ENCODE measurements around the gene GREM2.

Gene GREM2

DNA sequence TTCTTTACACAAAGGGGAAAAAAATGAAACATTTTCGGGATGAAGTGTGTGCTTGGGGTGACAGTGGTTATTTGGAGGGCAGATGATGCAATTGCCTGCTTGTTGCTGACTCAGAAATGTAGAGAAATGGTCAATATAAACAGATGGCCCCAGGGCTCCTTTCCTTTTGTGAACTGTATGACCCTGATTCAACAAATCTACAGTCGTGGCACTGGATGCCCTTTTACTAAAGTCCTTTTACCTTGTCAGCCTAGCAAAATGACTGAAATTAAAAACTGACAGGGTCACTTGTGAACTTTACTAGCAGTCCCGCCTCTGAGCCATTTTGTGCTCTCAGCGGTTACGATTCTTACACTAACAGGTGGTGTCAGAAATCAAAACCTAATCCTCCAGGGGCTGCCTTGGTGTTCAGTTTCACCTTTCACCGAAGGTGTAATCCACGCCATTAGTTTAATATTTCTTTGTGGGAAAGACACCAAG is 49.8 kb downstream of the GREM2 start:
- no peak for DNase-seq (ENCODE audit: low read depth in 2 of 2, low spot score in 1 of 2)

DNA sequence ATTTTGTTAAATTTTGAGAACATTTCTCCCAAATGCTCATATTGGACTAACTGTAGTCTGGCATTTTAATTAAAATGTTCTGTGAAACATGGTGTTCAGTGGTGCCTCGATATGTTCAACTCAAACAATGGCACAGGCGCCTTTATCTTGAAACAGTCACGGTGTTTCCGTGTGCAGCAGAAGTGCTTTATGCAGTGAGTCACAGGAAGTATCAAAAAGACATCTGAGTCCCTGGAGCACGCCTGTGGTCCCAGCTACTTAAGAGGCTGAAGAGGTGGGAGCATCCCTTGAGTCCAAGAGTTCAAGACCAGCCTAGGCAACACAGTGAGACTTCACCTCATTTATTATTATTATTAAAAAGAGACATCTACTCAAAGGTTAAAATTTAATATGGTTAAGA is 52.2 kb downstream of the GREM2 start:
- no peak for DNase-seq (ENCODE audit: low read depth in 2 of 2, low spot score in 1 of 2)

DNA sequence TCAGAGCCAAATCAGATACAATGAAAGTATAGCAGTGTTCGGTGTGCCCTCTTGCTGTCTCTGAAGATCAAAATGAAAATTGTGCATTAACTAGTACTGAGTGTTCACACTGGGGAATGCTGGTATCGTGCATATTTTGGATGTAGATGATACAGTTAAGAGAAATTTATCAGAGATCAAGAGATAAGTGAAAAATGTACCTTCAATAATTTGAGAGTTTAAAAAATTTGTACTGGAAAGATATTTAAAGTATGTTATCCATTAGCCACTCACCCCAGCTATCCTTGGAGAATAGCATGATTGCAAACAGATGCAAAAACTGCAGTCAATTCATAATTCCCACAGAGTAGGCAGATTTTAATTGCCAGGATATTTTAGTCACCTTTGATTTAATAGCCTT is 56.4 kb downstream of the GREM2 start:
- no peak for DNase-seq (ENCODE audit: low read depth in 2 of 2, low spot score in 1 of 2)

DNA sequence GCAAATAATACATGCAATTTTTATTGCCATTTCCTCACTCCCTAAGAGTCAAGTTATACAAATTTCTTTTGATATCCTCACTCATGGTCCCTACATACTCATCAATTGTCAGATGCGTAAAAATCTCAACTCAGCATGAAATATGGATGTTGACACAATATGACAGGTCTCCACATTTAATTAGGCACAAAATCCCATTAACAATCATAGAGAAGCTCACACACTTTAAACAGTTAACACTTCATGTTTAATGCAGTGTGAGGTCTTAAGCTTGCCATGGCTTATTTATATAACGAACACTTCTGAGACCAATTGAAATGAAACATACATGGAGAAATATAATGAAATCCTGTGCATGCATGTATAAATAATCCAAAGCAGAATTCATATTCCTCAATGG is 58.6 kb downstream of the GREM2 start:
- no peak for DNase-seq (ENCODE audit: low read depth in 2 of 2, low spot score in 1 of 2)

DNA sequence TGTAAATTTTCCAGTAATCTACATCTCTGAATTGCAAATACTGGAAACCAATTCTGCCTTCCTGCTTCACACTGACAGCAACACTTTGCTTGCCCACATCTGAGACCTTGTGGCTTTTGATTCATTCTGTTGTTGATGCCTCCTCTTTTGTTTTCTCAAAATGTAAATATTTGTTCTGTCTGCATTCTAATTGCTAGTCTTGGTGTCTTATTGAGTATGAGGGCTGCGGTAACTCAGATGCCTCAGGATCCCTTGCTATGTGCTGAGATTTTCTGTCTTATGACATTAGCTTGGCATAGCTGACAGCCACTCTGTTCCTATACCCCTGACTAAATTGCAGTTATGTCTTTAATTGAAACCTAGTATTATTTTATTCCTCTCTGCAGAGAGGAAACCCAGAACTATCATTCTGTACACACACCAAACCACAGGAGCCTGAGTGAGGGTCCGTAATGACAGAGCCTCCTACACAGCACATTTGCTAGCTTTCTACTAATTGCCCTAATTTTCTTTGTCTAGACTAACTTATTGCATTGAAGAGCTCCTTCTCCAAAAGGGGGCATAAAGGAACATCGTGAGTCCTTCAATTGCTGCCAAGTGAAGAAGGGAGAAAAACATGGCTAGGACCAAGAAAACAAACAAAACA is 72.1 kb downstream of the GREM2 start:
- no peak for DNase-seq (ENCODE audit: low read depth in 2 of 2, low spot score in 1 of 2)

DNA sequence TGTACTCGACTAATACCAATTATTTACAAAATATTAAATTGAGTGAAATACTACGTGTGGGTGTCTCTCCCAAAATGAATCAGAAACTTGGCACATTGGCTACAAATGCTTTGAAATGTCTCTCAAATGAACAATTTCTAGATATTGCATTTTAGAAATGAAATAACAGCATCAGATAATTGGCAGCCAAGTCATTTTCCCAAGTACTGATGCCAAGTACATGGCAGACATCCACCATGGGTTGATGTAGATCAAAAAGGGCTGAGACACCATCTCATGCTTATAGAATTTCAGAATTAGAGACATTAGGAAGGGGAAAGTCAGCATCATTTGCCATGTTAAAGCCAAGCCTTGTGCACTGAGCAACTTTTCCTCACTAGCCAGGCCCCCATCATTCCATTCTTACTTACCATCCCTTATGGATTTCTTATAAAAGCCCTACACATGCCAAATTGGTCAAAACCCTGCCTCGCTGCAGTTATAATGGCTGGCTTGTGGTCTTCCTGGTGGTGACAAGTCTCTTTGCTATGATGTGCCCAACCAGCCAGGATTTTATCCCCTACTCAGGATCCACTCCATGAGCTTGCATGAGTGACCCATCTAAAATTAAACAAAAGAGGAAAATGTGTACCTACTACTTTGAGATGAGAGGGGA is 73.1 kb downstream of the GREM2 start:
- no peak for DNase-seq (ENCODE audit: low read depth in 2 of 2, low spot score in 1 of 2)

DNA sequence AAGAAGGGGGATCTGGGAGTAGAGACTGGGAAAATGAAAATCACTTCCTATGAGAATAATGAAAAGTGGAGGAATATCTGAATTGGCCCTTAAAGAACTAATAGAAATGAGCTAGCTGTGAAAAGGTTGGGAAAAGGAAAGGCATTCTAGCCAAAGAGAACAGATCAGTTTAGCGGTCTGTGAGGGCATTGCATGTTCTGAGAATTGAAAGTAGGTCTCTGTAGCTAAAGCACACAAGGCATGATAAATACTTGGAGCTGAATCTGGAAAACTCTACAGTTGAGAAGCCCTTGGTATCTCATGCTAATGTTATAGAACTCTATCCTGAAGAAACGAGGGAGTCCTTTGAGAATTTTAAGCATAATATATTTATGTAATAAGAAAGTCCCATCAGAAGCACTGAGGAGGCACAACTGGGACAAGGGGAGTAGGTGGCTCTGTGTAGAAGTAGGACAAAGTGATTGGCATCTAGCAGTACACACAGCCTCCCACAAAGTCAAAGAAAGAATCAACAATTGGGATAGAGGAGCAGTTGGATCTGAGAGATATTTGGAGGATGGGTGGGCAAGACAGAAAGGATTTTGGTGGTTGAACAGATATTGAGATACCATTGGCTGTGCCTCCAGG is 78.7 kb downstream of the GREM2 start:
- no peak for DNase-seq (ENCODE audit: low read depth in 2 of 2, low spot score in 1 of 2)

DNA sequence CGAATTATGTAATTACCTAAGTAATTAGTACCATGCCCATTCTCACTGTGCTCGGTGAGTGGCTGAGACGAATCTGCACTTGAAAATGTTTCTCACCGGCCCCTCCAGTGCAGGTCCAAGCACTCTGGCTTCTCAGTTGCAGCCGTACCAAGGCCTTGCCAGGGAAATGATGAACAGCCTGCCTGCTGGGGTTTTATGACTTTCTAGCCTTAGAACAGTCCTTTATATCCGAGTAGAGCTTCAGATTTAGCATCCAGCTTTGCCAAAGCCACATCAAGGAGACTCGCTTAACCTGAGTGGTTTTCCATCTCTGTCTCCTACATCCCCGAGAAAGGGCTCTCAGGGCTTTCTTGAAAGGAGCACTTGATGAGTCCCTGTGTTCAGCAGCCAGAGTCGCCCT is 83.4 kb downstream of the GREM2 start:
- no peak for DNase-seq (ENCODE audit: low read depth in 2 of 2, low spot score in 1 of 2)

DNA sequence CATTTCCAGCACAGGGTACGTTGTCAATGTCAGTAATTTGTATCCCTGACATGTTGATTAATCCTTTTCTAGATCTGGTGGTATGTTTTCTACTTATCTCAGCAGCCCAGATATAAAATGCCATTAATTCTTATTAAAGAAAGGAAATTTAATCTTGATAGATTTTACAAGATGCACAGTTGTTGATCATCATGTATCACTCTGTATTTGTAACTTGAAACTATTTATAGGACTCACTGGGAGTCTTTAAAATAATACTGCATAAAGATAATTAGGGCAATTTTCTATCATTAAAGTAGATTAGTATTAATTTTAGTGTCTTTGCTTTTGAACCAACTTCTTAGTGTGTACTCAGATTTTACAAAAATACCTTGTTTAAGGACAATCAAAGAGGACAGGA is 84.9 kb downstream of the GREM2 start:
- no peak for DNase-seq (ENCODE audit: low read depth in 2 of 2, low spot score in 1 of 2)

DNA sequence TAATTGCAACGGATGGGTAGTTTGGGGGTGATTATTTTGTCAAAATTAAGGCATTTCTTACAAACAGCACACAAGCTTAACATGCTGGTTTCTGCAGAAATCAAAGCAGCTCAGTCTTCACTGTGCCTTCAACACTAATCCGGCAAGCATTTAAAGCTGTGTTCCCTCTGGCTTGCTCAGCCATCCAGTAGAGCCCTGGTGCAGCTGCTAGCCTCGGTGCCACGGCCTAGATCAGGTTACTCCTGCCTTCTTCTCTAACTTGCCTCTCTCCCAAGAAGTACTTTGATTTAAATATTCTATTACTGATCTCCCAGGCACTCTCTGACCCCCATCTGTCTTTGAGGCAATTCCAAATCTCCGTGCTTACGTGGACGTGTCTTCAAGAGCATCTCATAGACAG is 85.6 kb downstream of the GREM2 start:
- no peak for DNase-seq (ENCODE audit: low read depth in 2 of 2, low spot score in 1 of 2)

DNA sequence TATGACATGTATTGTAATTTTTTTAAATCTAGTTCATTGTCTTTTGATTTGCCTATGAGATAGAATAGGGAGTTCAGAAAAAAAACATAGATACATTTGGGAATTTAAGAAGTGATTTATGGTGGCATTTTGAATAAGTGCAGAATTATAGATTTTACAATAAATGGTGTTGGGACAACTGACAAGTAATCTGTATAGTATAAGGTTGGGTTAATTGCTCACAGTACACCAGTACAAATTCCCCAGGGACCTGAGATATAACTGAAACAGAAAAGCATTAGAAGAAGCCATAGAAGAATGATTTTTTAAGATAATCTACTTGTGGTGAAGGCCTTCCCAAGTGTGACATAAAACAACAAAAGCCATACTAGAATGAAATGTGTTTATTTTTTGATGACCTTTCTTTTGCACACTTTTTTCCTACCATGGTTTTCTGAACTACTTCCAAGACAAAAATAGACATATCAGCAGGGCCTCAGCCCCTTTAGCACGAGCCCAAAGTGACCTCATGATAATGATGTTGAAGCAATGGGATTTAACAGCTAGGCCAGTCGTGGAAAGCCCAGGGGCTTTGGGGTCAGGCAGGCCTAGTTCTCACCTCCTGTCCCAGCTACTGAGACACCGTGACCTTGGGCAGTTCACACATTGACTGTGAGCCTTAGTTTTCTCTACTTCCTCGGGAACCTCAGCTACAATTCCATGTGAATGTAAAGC is 87.4 kb downstream of the GREM2 start:
- DNase-seq (ENCODE audit: low read depth in 2 of 2, low spot score in 1 of 2) = no peak

DNA sequence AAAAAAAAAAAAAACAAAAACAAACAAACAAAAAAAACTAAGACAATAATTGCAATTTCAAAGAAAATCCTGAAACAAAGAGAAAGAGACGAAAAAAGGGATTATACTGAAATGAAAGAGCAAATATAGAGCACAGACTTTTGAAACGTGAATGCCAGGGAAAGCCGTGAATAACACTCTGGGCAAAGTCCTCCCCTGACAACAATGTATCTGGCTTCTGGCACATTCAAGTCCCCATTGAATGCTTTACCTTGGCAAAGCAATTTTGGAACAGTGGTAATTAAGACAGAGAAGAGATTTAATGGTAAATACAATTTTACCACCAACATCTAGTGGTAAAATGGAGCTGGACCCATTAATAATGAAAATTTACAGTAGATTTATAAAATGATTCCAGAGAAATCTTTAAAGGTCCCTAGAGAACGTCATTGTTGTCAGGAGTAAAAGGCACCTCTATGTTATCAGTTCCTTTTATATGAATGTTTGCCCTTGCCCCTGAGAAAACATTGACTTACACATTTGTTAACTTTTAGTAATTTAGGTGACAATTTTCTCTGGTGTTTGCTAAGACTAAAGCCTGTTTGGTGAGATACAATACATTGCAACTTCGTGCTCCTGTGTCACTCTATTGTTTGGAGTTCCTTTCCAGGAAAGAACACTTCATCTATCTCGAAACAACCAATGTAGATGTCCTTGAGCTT is 89.7 kb downstream of the GREM2 start:
- DNase-seq (ENCODE audit: low read depth in 2 of 2, low spot score in 1 of 2) = no peak

DNA sequence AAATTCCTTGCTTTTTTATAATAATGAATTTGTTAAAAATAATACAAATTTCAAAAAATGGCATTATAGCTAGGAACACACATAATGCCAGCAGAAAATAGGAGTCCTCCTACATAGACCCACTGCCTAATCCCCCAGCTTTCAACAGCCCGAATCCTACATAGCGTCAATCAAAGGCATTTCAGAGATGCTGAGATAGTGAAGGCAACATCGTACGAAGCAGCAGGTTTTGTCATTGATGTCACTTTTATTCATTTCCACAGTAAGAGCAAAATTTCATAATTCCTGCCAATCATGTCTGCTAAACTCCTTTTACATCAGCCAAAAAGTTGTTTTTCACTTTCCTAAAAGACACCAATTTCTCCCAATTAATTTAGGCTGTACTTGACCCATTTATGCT is 94.1 kb downstream of the GREM2 start:
- DNase-seq (ENCODE audit: low read depth in 2 of 2, low spot score in 1 of 2) = no peak

DNA sequence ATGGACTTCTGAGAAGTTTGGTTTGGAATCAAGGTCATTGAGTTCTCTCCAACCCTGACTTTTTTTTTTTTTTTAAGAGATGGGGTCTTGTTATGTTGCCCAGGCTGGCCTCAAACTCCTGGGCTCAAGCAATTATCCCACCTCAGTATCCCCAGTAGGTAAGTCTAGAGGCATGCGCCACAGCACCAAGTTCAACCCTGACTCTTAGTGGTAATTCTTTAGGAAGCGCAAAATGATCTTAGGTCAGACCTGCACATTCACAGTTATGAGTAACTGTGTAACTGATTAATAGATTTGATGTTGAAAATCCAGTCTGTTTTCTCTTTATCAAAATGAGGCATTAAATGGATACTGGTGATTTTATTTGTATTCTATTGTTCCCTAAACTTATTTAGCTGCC is 95.9 kb downstream of the GREM2 start:
- DNase-seq (ENCODE audit: low read depth in 2 of 2, low spot score in 1 of 2) = no peak

DNA sequence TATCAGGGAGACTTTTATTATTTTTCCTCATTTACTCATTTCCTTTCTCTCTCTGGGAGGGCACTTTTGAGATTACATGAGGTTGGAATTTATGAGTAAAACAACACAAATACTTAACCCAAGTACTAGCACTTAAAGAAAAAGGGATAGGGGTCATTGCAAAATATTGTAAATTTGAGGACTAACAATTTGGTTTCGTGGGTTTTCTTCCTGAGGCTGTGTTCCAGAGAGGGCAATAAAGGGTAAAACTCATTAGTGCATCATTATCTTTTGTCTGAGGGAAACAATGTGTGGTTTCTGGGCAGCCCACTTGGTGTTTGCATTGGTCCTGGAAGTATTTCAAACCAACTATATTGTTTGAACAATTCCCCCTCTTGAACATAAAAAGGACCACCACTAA is 96.5 kb downstream of the GREM2 start:
- DNase-seq (ENCODE audit: low read depth in 2 of 2, low spot score in 1 of 2) = no peak

DNA sequence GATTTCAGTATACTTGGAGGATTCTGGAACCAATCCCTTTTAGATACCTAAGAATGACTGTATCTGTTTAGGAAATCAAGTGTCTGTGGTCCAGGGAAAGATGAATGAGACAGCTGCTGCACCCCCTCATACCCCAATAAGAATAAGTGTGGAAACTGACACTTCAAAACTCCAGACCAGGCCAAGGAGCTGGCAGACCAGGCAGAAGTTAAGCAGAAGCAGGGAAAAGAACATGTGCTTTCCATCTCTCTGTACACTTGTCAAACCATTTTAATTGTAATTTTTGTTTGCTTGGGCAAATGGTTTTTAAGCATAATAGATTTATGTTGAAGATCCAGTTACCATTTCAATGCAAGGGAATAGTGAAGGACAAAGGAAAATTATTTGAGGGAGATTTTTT is 100.2 kb downstream of the GREM2 start:
- no peak for DNase-seq (ENCODE audit: low read depth in 2 of 2, low spot score in 1 of 2)

DNA sequence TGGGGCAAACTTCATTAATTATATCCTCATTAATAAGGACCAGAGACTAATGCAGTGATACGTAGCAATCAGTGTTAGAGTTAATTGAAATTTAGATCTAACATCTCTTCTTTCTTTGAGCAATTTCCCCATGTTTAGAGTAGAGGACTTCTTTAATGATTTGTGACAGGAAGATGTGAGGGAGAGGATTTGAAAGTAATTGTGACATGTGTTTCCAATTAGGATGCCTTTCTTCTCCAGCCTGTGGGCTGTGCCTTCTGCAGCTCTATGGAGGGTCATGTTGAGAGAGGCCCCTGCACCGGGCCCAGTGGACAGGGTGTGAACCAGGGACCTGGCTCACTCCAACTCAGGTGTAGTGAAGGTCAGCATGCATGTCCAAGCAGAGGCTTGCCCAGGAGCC is 103.0 kb downstream of the GREM2 start:
- DNase-seq (ENCODE audit: low read depth in 2 of 2, low spot score in 1 of 2) = no peak

DNA sequence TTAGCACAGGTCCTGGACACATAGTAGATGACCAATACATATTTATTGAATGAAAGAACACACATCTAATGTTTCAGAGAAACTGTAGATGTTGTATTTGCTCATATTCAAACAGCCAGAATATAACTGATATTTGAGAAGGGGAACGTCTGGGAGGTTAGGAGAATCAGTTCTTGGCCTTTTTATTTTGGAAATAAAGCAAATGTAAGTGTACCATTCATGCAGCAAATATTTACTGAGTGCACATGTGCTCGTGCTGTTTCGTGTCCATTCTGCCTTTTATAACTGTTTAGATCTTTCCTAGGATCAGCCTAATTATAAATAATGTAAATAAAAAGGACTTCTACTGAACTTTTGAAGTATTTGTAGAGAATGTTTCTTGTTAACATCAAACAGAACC is 103.8 kb downstream of the GREM2 start:
- DNase-seq (ENCODE audit: low read depth in 2 of 2, low spot score in 1 of 2) = no peak

DNA sequence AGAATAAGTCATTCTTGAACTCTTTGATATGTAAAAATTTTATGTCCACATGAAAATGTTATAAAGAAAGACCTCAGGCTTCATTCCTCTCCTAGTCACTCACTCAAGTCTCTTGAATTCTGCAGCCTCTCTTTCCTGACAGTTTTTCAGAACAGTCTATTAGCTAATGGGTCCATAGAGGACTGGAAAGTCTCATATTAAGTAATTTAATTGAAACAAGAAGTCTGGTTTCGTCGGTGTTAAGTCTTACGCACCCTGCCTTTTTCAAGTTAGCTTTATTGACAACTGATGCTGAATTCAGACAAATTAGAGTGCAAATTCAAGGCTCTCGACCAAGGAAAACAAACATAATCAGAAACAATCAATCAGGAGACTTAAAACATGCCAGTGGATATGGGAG is 105.8 kb downstream of the GREM2 start:
- no peak for DNase-seq (ENCODE audit: low read depth in 2 of 2, low spot score in 1 of 2)

DNA sequence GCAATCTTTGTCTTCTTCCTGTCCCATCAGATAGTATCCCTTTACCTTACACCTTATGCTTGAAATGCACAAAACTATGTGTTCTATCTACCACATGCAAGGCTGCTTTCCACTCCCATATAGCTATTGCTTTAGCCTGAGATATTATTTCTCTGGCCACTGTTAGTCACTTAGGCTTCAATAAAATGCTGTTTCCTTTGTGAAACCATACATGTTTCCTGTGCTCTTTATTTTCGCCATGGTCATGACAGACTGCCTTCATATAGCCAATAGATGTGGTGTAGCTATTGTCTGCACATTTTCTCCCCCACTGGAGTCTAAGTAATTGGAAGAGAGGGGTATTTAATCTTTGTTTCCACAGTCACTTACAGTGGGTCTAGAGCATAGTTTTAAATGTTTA is 108.4 kb downstream of the GREM2 start:
- no peak for DNase-seq (ENCODE audit: low read depth in 2 of 2, low spot score in 1 of 2)

DNA sequence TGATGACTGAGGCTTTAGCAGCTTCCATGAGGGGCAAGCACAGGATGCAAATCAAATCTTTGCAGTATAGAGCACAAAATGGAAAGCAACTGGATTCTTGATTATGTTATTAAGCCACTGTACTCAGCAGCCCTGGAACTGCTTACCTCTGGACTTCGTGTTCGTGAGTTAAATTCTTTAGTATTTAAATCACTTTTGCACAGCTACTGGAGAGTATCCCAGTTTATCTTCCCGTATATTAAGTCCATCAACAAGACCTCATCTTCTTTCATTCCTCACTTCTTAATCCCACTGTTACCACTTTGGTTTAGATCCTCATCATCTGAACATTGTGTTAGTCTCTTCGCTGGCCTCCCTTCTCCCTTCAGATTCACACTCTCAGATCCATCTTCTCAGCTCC is 108.9 kb downstream of the GREM2 start:
- no peak for DNase-seq (ENCODE audit: low read depth in 2 of 2, low spot score in 1 of 2)

DNA sequence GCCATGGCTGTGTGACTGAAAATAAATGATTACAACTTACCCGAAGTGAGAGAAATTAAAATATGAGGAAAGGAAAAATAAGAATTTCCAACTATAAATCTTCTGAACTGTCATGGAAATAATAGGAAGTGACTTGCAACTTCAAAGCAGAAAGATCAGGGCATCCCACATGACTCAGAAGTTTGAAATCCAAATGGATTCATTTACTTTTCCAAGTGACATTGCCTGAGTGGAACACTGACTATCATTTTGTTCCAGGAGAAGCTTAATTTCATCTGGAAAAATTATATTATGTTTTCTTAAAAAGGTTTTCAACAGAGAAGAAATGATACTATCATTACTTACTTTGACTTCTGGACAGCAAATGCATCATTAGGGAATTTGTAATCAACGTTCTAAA is 110.8 kb downstream of the GREM2 start:
- no peak for DNase-seq (ENCODE audit: low read depth in 2 of 2, low spot score in 1 of 2)
